HG02840 (cell line): Measurements from ENCODE around the gene ABCA12.
"Not testable (repeated sequence)": the region's sequence is repeated elsewhere in the genome, so short reads cannot be mapped to it uniquely, and the experiment has no call there.

ENCODE experiments used
- ATAC-seq: cut with Tn5 transposase; IDR thresholded peaks from one replicate; pipeline ENCODE4 v1.9.1; 2021; ENCODE audit warnings: mild to moderate bottlenecking, moderate library complexity, moderate number of reproducible peaks; ENCODE audit not compliant: unreplicated experiment, low FRiP score

ABCA12 gene, protein sequence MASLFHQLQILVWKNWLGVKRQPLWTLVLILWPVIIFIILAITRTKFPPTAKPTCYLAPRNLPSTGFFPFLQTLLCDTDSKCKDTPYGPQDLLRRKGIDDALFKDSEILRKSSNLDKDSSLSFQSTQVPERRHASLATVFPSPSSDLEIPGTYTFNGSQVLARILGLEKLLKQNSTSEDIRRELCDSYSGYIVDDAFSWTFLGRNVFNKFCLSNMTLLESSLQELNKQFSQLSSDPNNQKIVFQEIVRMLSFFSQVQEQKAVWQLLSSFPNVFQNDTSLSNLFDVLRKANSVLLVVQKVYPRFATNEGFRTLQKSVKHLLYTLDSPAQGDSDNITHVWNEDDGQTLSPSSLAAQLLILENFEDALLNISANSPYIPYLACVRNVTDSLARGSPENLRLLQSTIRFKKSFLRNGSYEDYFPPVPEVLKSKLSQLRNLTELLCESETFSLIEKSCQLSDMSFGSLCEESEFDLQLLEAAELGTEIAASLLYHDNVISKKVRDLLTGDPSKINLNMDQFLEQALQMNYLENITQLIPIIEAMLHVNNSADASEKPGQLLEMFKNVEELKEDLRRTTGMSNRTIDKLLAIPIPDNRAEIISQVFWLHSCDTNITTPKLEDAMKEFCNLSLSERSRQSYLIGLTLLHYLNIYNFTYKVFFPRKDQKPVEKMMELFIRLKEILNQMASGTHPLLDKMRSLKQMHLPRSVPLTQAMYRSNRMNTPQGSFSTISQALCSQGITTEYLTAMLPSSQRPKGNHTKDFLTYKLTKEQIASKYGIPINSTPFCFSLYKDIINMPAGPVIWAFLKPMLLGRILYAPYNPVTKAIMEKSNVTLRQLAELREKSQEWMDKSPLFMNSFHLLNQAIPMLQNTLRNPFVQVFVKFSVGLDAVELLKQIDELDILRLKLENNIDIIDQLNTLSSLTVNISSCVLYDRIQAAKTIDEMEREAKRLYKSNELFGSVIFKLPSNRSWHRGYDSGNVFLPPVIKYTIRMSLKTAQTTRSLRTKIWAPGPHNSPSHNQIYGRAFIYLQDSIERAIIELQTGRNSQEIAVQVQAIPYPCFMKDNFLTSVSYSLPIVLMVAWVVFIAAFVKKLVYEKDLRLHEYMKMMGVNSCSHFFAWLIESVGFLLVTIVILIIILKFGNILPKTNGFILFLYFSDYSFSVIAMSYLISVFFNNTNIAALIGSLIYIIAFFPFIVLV (N-terminal part only)

DNA sequence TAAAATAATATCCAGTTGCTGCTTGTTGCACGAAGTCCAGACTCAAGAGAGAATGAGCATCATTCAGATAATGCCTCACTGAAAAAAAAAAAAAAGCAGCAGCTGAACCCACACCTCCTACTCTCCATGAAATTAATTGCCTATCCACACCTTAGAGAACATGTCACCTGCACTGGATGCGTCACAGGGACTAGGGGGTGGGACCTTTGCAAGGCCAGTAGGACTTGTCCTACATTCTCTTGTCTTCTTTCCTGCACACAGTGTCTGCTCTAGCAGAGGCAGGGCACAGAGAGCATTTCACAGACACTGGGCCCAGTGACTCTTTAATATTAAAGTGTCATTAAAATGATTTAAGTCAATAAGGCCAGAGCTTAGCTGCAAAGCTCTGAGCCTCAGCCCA is at the start of gene ABCA12:
Gene ABCA12, minus strand, starts transcription at position 148 of the 400 bp plus-strand sequence. CDS start 418 bp downstream, outside the sequence.
- ATAC-seq = no peak

DNA sequence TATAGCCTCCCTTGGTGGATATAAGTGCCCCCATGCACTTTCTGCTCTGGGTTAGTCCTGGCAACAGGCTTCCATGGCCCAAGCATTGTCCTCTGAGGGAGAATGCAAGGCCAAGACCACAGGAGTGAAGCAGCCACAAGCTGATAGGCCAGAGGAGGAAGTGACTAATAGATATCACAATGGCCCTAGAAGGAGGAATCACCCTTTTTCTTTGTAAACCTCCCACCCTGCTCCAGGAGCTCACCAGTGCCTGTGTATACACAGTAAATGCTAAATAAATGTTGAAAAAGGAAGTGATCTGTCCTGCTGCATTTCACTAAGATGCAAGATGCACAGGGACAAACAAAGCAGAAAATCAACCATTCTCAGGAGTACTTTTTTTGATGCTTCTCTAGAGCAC is 49.7 kb upstream of the ABCA12 start:
- ATAC-seq = no peak

DNA sequence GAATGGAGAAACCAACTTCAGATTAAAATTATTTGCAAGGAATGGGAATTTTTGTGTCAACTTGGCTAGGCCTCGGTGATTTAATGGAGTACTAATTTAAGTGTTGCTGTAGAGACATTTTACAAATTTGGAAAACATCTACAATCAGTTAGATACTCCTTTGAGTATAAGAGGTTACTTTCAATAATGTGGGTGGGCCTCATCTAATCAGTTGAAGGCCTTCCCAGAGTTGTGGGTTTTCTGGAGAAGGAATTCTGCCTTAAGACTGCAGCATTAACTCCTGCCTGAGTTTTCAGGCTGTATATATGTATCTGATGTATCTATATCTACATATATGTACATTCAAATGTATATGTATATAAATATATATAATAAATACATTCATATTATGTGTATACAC is 47.6 kb upstream of the ABCA12 start:
- no peak for ATAC-seq

DNA sequence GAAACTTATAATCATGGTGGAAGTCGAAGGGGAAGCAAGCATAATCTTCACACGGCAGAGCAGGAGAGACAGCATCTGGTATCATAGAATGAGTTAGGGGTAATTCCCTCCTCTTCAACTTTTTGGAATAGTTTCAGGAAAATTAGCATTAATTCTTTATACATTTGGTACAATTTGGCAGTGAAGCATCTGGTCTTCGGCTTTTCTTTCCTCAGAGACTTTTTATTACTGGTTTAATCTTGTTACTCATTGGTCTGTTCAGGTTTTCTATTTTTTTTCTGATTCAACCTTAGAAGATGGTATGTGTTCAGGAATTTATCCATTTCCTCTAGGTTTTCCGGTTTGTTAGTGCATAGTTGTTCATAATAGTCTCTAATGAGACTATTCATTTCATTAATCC is 39.7 kb upstream of the ABCA12 start:
- ATAC-seq = no peak

DNA sequence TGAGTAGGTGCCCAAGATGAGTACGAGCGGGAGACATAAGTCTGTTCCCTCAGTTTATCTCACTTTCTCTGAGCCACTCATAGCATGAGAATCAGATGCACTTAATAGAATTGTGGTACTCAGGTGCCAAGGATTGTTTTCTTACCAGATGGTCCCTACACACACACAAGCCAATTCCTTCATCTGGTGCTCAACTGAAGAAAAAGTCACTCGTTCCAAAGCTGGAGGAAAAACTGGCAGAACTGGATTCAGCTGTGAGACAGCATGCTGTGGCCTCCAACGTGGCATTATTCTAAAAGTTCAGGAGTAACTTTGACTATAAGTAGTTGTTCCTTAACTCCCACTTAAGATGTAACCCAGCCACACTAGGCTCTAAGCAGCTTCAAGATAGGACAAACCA is 33.4 kb upstream of the ABCA12 start:
- no peak for ATAC-seq

DNA sequence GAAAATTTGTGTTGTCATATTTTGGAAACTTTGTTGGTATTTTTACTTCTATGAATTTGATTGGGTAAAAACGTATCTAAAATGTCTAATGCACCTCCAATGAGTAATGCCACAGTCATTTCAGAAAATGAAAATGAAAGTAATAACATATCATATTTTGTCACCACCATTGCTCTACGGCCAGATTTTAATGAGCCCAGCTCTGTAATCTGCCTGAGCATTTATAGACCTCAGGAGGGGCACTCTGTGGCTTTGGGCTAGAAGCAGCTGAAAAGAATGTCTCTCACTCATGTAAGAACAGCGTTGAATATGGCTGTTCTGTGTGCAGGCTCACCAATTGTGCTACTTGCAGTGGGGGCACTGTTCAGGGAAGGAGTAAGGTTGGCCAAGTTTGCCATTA is 32.7 kb upstream of the ABCA12 start:
- no peak for ATAC-seq

DNA sequence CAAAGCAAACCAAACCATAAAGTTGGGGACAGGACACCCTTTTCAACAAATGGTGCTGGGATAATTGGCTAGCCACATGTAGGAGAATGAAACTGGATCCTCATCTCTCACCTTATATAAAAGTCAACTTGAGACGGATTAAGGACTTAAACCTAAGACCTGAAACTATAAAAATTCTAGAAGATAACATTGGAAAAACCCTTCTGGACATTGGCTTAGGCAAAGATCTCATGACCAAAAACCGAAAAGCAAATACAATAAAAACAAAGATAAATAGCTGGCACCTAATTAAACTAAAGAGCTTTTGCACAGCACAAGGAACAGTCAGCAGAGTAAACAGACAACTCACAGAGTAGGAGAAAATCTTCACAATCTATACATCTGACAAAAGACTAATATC is 28.1 kb upstream of the ABCA12 start:
- not testable (repeated sequence) for ATAC-seq

DNA sequence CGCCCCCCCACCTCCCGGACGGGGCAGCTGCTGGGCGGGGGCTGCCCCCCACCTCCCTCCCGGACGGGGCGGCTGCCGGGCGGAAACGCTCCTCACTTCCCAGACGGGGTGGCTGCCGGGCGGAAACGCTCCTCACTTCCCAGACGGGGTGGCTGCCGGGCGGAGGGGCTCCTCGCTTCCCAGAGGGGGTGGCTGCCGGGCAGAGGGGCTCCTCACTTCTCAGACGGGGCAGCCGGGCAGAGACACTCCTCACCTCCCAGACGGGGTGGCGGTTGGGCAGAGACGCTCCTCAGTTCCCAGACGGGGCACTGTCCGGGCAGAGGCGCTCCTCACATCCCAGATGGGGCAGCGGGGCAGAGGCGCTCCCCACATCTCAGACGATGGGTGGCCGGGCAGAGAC is 24.9 kb upstream of the ABCA12 start:
- not testable (repeated sequence) for ATAC-seq

DNA sequence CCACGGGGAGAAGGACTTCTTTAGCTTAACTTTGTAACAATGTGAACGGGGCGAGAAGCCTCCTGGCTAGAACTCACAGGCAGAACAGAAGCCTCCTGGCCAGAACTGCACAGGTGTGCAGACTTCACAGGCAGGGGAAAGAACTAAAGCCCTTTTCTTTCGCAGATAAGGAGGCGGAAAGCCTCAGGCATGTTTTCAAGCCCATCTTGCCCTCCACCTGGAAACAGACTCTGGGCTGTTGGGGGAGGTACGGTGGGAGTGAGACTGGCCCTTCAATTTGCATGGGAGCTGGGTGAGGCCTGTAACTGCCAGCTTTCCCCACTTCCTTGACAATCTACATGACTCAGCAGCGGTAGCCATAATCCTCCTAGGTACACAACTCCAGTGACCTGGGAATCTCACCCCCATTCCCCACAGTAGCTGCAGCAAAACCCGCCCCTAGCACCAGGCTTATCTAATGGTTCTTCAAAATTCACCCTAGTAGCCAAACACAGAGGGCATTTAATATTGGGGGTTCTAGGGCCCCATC is 22.9 kb upstream of the ABCA12 start:
- no peak for ATAC-seq

DNA sequence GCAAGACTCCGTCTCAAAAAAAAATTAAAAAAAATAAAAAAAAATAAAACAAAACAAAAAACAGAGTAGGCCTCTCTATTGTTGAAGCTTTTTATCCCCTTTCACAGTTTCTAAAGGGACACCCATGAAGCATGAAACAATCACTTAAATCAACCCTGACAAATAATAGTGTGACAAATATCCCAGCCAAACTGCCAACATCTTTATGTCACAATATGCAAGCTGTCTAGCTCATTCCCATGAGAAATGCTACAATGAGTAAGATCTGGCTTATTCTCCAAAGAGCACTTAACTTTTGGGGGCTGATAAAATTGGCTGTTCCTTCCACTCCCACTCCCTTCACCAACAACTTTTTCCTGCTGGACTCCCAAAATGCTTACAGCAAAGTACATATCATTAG is 21.7 kb upstream of the ABCA12 start:
- no peak for ATAC-seq

DNA sequence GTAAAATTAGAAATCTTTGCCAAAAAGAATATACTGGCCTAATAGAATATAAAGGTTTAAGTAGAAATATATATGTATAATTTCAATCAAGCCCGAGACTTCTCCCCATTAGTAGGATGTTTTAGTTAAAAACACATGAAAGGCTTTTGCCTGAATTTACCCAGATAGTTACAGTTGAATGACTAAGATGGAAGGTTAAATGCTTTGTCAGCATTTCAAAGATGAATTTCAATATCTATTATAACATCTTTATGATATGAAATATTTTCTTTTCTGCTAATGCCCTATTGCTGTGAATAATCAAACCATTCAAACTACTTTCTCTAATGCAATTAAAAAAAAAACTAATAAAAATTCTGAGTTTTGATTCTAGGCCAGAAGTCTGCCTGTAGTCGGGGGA is 18.0 kb upstream of the ABCA12 start:
- no peak for ATAC-seq

DNA sequence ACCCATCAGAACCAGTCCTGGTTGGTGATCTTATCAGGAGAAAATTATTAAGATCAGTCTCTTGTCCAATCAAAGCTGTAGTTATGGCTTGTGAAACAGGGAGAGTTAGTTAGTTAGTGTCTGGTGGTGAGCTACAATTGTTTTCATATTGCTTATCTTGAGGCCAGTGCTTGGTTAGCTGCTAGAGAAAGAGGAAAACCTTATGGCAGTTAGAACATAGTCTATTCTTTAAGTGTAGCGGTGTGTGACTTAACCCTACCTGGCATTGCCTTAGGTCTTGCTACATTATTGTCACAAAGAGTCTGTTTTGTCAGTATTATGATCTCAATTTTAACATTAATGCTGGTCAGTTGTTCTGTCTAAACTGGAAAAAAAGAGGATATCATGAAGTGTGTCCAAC is 11.5 kb upstream of the ABCA12 start:
- no peak for ATAC-seq

DNA sequence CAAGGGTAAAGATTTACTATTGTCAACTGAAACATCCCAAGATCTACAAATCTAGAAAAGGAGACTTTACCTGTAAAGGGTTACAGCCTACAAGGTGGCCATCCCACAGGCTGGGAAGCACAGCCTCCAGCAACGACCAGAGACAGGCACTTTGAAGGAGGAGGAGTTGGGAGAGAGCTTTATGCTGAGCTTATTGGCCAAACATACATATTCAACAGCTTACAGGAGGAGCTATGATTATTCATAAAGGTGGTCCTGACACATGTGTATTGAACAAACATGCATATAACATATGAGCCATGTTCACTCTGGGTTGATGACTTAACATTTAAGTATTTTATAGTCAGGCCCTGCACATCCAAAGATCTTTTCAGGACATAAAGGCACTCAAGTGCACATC is 11.1 kb upstream of the ABCA12 start:
- ATAC-seq = no peak

DNA sequence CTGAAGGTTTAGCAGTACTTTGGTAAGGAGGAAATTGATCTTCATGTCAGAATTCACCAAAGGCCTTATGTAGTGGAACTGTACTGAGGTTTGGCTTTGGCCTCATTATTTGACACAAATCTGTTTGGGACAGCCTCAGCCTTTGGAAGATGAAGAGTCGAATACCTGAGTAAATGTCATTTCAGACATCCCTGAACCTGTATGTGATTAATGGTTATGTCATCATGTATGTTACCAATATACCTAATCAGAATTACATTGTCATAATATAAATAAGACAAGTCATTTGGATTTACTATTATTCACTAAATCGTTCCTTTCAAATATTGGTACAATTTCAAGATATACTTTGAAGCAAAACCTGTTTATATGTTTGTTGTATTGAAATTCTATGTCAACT is 10.6 kb upstream of the ABCA12 start:
- no peak for ATAC-seq

DNA sequence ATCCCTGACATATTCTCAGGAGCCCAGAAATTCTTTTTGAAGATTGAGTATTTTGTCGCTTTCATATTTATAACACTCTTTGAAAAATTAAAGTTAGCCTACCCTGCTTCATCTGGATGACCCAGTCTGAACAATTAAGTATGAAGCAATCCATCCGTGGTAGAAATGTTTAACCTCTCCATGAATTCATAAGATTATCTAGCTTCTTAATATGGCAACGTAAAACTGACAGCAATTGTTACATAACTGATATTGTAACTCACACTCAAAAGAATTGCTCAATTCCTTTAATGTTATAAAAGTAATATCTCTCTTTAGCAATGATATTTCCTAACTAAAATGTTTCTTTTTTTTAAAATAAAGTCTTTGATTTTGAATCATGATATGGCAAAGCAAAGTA is 7.2 kb upstream of the ABCA12 start:
- ATAC-seq = no peak

DNA sequence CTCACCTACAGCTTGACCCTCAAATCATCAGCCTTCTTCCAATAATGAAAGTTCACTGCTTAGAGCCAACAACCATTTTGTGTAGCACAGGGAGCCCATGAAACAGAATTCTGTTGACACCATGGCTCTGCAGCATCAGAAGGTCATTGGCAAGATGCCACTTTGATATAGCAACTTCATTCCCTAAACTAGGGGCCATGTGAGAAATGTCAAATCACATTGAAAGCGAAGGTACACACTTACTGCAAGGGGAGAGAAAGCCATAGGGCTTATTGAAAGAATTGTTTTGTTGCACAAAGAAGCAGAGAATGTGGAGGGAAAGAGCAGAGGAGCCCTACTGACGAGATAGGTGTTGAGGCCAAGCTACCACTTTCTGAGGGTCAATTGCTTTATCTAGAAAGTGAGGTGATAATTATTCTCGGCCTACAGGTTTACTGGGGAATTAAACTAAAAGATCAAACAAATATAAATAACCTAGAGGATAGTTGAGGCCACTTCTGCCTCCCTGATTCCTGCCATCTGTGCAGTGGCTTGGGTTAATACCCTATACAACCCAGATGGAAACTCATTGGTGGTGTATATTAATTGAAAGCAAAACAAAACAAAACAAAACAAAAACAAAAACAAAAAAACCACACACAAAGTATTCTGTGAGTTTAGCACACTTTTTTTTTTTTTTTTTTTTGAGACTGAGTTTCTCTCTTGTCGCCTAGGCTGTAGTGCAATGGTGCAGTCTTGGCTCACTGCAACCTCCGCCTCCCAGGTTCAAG is 5.9 kb upstream of the ABCA12 start:
- no peak for ATAC-seq

DNA sequence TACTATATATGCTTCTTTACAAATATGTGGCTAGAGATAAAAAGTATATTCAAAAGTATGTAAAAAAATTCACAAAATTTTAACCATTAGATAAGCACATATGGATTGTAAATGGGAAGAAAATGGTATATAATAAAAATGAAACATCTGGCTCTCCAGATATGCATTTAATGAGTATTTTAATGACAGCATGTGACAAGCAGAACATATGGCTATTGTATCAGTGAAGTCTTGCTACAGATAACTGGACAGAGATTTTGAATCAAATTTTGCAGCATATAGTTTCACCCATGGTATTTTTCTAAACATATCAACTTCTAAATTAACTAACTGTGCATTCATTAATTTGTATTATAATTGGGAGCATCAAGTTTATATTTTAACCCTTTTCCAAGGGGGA is 5.0 kb upstream of the ABCA12 start:
- ATAC-seq = no peak

DNA sequence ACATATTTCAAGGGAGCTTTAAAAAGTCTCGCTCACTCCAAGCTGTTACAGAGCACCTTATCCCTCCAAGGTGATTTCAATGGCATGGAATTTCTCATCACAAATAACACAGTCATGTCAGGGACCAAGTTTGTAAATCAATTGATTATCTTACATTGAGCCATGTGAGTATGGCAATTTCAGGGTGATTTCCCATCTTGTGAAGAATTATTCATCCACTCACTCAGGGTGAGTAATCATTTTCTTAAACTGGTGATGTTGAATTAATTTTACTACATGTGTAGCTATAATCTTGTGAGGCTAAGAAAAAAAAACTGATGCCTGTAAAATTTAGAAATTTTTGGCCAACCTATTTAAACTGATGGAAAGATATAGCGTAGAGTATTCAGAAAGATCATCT is 3.3 kb upstream of the ABCA12 start:
- ATAC-seq = no peak

DNA sequence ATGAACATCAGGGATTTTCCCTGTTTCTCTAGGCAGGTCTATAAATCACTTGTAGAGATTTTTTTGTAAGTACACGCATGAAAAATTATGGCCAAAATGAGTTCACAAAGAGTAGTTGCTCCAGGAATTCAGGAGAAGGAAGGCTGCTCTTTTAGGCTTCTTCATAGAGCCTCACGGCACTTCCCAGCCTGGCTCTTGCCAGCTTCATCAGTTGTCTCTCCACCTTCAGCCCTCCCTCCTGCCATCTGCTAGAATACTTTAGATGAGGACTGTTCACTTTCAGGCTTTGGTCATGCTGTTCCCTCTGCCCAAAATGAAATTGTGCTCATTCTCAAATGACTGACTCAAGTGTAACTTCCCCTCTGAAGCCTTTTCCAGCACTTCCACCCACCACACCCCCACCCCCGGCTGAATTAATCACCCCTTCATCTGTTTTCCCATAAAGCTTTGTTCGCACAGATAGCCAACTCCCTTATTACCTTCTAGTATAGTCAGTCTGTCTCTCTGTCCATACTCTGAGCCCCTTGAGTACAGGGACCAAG is 1.8 kb upstream of the ABCA12 start:
- ATAC-seq = no peak
